K562 (cell line): ENCODE results near the gene IGF2BP1. TPM values are rescaled to one million over a fixed set of nuclear protein-coding genes. Genes with fewer than 3 reads are reported as not detected.
A peak's percentile ranks its signal among the peaks of the same experiment; 100 is the strongest.

Experiments used
- ATAC-seq: fragments of 200-7000 bp; cut with Tn5 transposase; 3 replicates; pipeline ENCODE4 v1.9.1; 2020; ENCODE audit warnings: moderate library complexity
- BruUV-seq: library from RNA; stranded (reverse); fragments of 400-500 nt; replicated peaks from 2 replicates; lab custom pipeline; 2021; lab: Mats Ljungman, UMichigan
- CTCF ChIA-PET: fragments of 300-600 bp; formaldehyde crosslinking; extraction: SDS; loops from one replicate; lab custom pipeline; 2021; ENCODE audit warnings: low intra/inter-chr PET ratio; lab: Yijun Ruan, JAX
- POLR2A ChIA-PET: fragments of 300-600, 350-650 bp; sonication (Branson Sonifier 250); formaldehyde crosslinking; extraction: SDS; loops from one replicate; lab custom pipeline; 2021; ENCODE audit warnings: antibody characterized with exemption, inconsistent platforms; lab: Yijun Ruan, JAX
- DNase-seq, 4 experiments: peaks; one replicate each; pipeline versions ENCODE4 v3.0.0 to v3.0.0-alpha.2; 2011 to 2018; ENCODE audit warnings: low spot score in 3 of 4, mixed read lengths in 3 of 4; ENCODE audit errors: extremely low read depth in 1 of 4
- FAIRE-seq: peaks from 2 replicates; lab custom pipeline; 2011; peaks lifted over from hg19 to GRCh38; lab: Jason Lieb, UNC
- H2AFZ ChIP-seq: 2 replicates; pipeline ENCODE4 v1.6.0; 2011; ENCODE audit warnings: low read depth, low read length, control low read depth, inconsistent platforms
- H3K27ac ChIP-seq: fragments of 200-600 bp; 3 replicates; pipeline ENCODE4 v1.8.0; 2011; ENCODE audit warnings: low read depth, mild to moderate bottlenecking, control low read depth, inconsistent platforms, low read length, moderate library complexity, mixed read lengths; ENCODE audit errors: extremely low read depth
- H3K27me3 ChIP-seq, 2 experiments: fragments of 300-600 bp in 1 of 2; 2 replicates in 1 of 2; 3 replicates in 1 of 2; pipeline versions ENCODE4 v1.6.0 to v1.8.0; 2011; ENCODE audit warnings: inconsistent platforms in 2 of 2, low read length in 2 of 2, mild to moderate bottlenecking in 1 of 2, mixed read lengths in 1 of 2, moderate library complexity in 1 of 2; ENCODE audit not compliant: control insufficient read depth in 2 of 2, insufficient read depth in 2 of 2
- H3K36me3 ChIP-seq: fragments of 300-600 bp; 3 replicates; pipeline ENCODE4 v1.8.0; 2011; ENCODE audit warnings: mild to moderate bottlenecking, low read length, inconsistent platforms; ENCODE audit not compliant: control insufficient read depth, insufficient read depth
- H3K4me1 ChIP-seq, 2 experiments: fragments of 200-600 bp in 1 of 2; replicated peaks in 1 of 2; 2 replicates in 1 of 2; 3 replicates in 1 of 2; pipeline versions ENCODE4 v1.5.1 to v1.8.0; 2011; ENCODE audit warnings: inconsistent platforms in 2 of 2, low read length in 2 of 2, mild to moderate bottlenecking in 1 of 2, mixed read lengths in 1 of 2, moderate library complexity in 1 of 2; ENCODE audit not compliant: control insufficient read depth in 2 of 2, insufficient read depth in 2 of 2
- H3K4me2 ChIP-seq: 2 replicates; pipeline ENCODE4 v1.6.1; 2011; ENCODE audit warnings: low read length, control low read depth, inconsistent platforms, mixed read lengths; ENCODE audit not compliant: insufficient read depth
- H3K4me3 ChIP-seq: fragments of 200-600 bp; sonication (generic), shearing (Covaris generic); 2 replicates; pipeline ENCODE4 v1.5.1; 2016; ENCODE audit warnings: control low read depth, inconsistent platforms
- H3K79me2 ChIP-seq: fragments of 200-600 bp; 3 replicates; pipeline ENCODE4 v1.8.0; 2011; ENCODE audit warnings: low read length, inconsistent platforms; ENCODE audit not compliant: control insufficient read depth, insufficient read depth
- H3K9ac ChIP-seq, 2 experiments: 2 replicates each; pipeline versions ENCODE4 v1.6.0 to v1.6.1; 2011; ENCODE audit warnings: low read depth in 2 of 2, low read length in 2 of 2, control low read depth in 1 of 2, inconsistent platforms in 1 of 2, mild to moderate bottlenecking in 1 of 2, mixed read lengths in 1 of 2; ENCODE audit not compliant: insufficient read depth in 1 of 2
- H3K9me1 ChIP-seq: one replicate; pipeline ENCODE4 v1.6.0; 2011; ENCODE audit warnings: inconsistent platforms, mild to moderate bottlenecking, low read length, moderate library complexity; ENCODE audit not compliant: control insufficient read depth, insufficient read depth
- H3K9me3 ChIP-seq: replicated peaks from 2 replicates; pipeline ENCODE4 v1.5.1; 2011; ENCODE audit warnings: low read depth, low read length, inconsistent platforms; ENCODE audit not compliant: control insufficient read depth, insufficient read depth
- H4K20me1 ChIP-seq: replicated peaks from 2 replicates; pipeline ENCODE4 v1.6.1; 2011; ENCODE audit warnings: low read length, inconsistent platforms, mixed read lengths; ENCODE audit not compliant: control insufficient read depth, insufficient read depth
- ARID1B ChIP-seq: fragments of 450-650 bp; IDR thresholded peaks from 2 replicates; pipeline ENCODE4 v1.6.1; 2016; ENCODE audit warnings: antibody characterized with exemption, mild to moderate bottlenecking, inconsistent platforms
- C11orf30 ChIP-seq: fragments of 450-650 bp; IDR thresholded peaks from 2 replicates; pipeline ENCODE4 v1.6.1; 2016; ENCODE audit warnings: low read depth, mild to moderate bottlenecking
- DPF2 ChIP-seq: fragments of 450-650 bp; IDR thresholded peaks from 2 replicates; pipeline ENCODE4 v1.6.1; 2016
- ELF1 ChIP-seq: fragments of 200-800 bp; sonication (Bioruptor generic); IDR thresholded peaks from 2 replicates; pipeline ENCODE4 v1.6.1; 2016; ENCODE audit warnings: missing genetic modification characterization, missing compliant biosample characterization
- EZH2 ChIP-seq: IDR thresholded peaks from 2 replicates; pipeline ENCODE4 v1.6.1; 2012; ENCODE audit warnings: low read depth, mild to moderate bottlenecking, inconsistent platforms, low read length, borderline replicate concordance
- GATAD2A ChIP-seq: fragments of 450-650 bp; IDR thresholded peaks from 2 replicates; pipeline ENCODE4 v1.6.1; 2017
- HDAC2 ChIP-seq: fragments of 450-650 bp; IDR thresholded peaks from 2 replicates; pipeline ENCODE4 v1.6.1; 2016; ENCODE audit warnings: mild to moderate bottlenecking
- HNRNPL ChIP-seq: fragments of 200-400 bp; formaldehyde crosslinking; IDR thresholded peaks from 2 replicates; pipeline ENCODE4 v1.6.1; 2017; ENCODE audit warnings: low read depth, mild to moderate bottlenecking, low read length
- KAT8 ChIP-seq: fragments of 450-650 bp; IDR thresholded peaks from 2 replicates; pipeline ENCODE4 v1.6.1; 2016; ENCODE audit warnings: low read depth, mild to moderate bottlenecking
- KDM1A ChIP-seq, 2 experiments: fragments of 450-650 bp; IDR thresholded peaks; 2 replicates each; pipeline ENCODE4 v1.6.1; 2016; ENCODE audit warnings: mild to moderate bottlenecking in 2 of 2
- KLF1 ChIP-seq: fragments of 450-650 bp; IDR thresholded peaks from 2 replicates; pipeline ENCODE4 v1.6.1; 2016; ENCODE audit warnings: missing genetic modification characterization, missing compliant biosample characterization
- L3MBTL2 ChIP-seq: fragments of 450-650 bp; IDR thresholded peaks from 2 replicates; pipeline ENCODE4 v1.6.1; 2016; ENCODE audit warnings: mild to moderate bottlenecking, moderate library complexity
- MCM5 ChIP-seq: fragments of 450-650 bp; IDR thresholded peaks from 2 replicates; pipeline ENCODE4 v1.6.1; 2016; ENCODE audit warnings: low read depth
- NCOA2 ChIP-seq, 2 experiments: fragments of 450-650 bp; IDR thresholded peaks; 2 replicates each; pipeline ENCODE4 v1.6.1; 2018; ENCODE audit warnings: mild to moderate bottlenecking in 2 of 2, moderate library complexity in 1 of 2; ENCODE audit not compliant: partially characterized antibody in 2 of 2
- POLR2B ChIP-seq: fragments of 450-650 bp; IDR thresholded peaks from 2 replicates; pipeline ENCODE4 v1.6.1; 2018; ENCODE audit warnings: low read depth; ENCODE audit not compliant: partially characterized antibody
- POLR2G ChIP-seq: fragments of 200-400 bp; formaldehyde crosslinking; IDR thresholded peaks from 2 replicates; pipeline ENCODE4 v1.6.1; 2017; ENCODE audit warnings: low read depth, mild to moderate bottlenecking, antibody characterized with exemption, low read length, moderate library complexity
- RBBP5 ChIP-seq: fragments of 200-600 bp; sonication (generic); IDR thresholded peaks from 2 replicates; pipeline ENCODE4 v1.6.1; 2012; ENCODE audit warnings: borderline replicate concordance, mild to moderate bottlenecking, low read length, control low read depth, inconsistent platforms; ENCODE audit not compliant: insufficient read depth, poor library complexity, severe bottlenecking
- SMARCE1 ChIP-seq: fragments of 450-650 bp; IDR thresholded peaks from 2 replicates; pipeline ENCODE4 v1.7.1; 2016; ENCODE audit warnings: mild to moderate bottlenecking
- SNAPC5 ChIP-seq: fragments of 250-450 bp; sonication (Bioruptor Pico); IDR thresholded peaks from 2 replicates; pipeline ENCODE4 v1.8.0; 2021; ENCODE audit warnings: moderate library complexity, mild to moderate bottlenecking, inconsistent platforms
- SOX6 ChIP-seq: fragments of 450-650 bp; IDR thresholded peaks from 2 replicates; pipeline ENCODE4 v1.6.1; 2014; ENCODE audit warnings: mild to moderate bottlenecking
- ZFP1 ChIP-seq: fragments of 450-650 bp; formaldehyde crosslinking; IDR thresholded peaks from 2 replicates; pipeline ENCODE4 v1.4.0; 2020; ENCODE audit warnings: mild to moderate bottlenecking, mixed read lengths
- ZNF121 ChIP-seq: sonication (generic); formaldehyde crosslinking; conservative IDR thresholded peaks from 2 replicates; pipeline ENCODE4 v1.8.0; 2022; ENCODE audit warnings: missing genetic modification reagents
- ZNF134 ChIP-seq: fragments of 250-450 bp; sonication (Bioruptor Pico); conservative IDR thresholded peaks from 2 replicates; pipeline ENCODE4 v1.4.0; 2020
- ZNF143 ChIP-seq: sonication (generic); formaldehyde crosslinking; IDR thresholded peaks from 2 replicates; pipeline ENCODE4 v1.9.0; 2022; ENCODE audit warnings: mild to moderate bottlenecking, missing genetic modification reagents
- ZNF512 ChIP-seq: IDR thresholded peaks from 2 replicates; pipeline ENCODE4 v1.6.1; 2016; ENCODE audit warnings: missing genetic modification characterization, missing compliant biosample characterization
- in situ Hi-C: fragments of 300-500 bp; cut with MboI; formaldehyde crosslinking; loops from 4 replicates; pipeline ENCODE4 v1.15.0; 2018; ENCODE audit warnings: inconsistent platforms, mixed read lengths
- intact Hi-C: fragments of 100-400 bp; cut with micrococcal nuclease; formaldehyde crosslinking; loops from 2 replicates; pipeline ENCODE4 v1.14.2; 2022
- polyA plus RNA-seq, 8 experiments: library from polyadenylated mRNA; depleted of rRNA in 4 of 8; stranded (reverse) in 5 of 8; unstranded in 3 of 8; fragments of >200 nt; fragmentation: Nextera tagmentation in 2 of 8; fragmentation: Illumina TruSeq in 1 of 8; extraction: Ambion mirVana in 2 of 8; extraction: Trizol in 1 of 8; gene quantifications; 2 replicates each; pipeline versions ENCODE4 v1.2.1 to v1.2.3, GENCODE V29; 2011 to 2014; ENCODE audit warnings: inconsistent platforms in 1 of 8, missing spikeins in 1 of 8
- total RNA-seq, 7 experiments: library from RNA; depleted of rRNA in 6 of 7; stranded (reverse); fragments of >200 nt in 6 of 7; fragmentation: Illumina TruSeq in 2 of 7; extraction: Trizol in 2 of 7; gene quantifications; 2 replicates each; pipeline versions ENCODE4 v1.2.1 to v1.2.3, GENCODE V29; 2011 to 2021; ENCODE audit warnings: low replicate concordance in 1 of 7

IGF2BP1 gene
- total and polyA plus RNA-seq, 9 of the 15 experiments (the other 6 are each of a cell fraction or from before 2014, with no cell fraction given): 13.0 to 318 (median 53.6) TPM

- peak; percentile 77 for TF ChIP-seq ZNF512 (tag)
- peak in 1 of 2 experiments; percentile 42 for TF ChIP-seq NCOA2 (IDR thresholded peaks at IDR 0.05; ENCODE audit: partially characterized antibody in 2 of 2)
Measured at GRCh38 chr17:48993305-48993704, 3.9 kb upstream of the IGF2BP1 start (continued).

GRCh38 chr17:48993951-48994350 is 3.2 kb upstream of the IGF2BP1 start:
- no peak for FAIRE-seq
- TF ChIP-seq MCM5: no peak
- TF ChIP-seq ZNF121 (CRISPR knock-in tag): no peak
- no peak for TF ChIP-seq HNRNPL
- TF ChIP-seq ELF1 (tag): no peak
- no peak for TF ChIP-seq ZNF143 (CRISPR knock-in tag)
- TF ChIP-seq L3MBTL2: no peak
- TF ChIP-seq SOX6: 0 out of 2 replicates have a peak, but pooled peaks have one; percentile 14
- TF ChIP-seq SNAPC5 (CRISPR knock-in tag): no peak
- TF ChIP-seq SMARCE1: 0 out of 2 replicates have a peak, but pooled peaks have one; percentile 14
- TF ChIP-seq NCOA2 (IDR thresholded peaks at IDR 0.05; ENCODE audit: partially characterized antibody in 2 of 2): no peak
- TF ChIP-seq ZFP1 (CRISPR knock-in tag): no peak
- no peak for TF ChIP-seq GATAD2A
- TF ChIP-seq ZNF134: no peak
- TF ChIP-seq RBBP5: no peak
- TF ChIP-seq C11orf30: 0 out of 2 replicates have a peak, but pooled peaks have one; percentile 6
- no peak for TF ChIP-seq POLR2G
- TF ChIP-seq POLR2B: no peak
- no peak for TF ChIP-seq KLF1 (tag)
- no peak for TF ChIP-seq KAT8
- TF ChIP-seq EZH2: no peak
- TF ChIP-seq HDAC2: no peak
- TF ChIP-seq ARID1B: peak; percentile 28; the same call in 1 of the 2 replicates
- peak; percentile 21 to 34; a peak in 2 of 4 replicates for TF ChIP-seq KDM1A (IDR thresholded peaks at IDR 0.05)
- peak; percentile 41 for TF ChIP-seq DPF2

More at GRCh38 chr17:48993951-48994350, 3.2 kb upstream of the IGF2BP1 start:
- Histone ChIP-seq H3K27me3 (no peaks in the 10 kb centered on the region), H4K20me1 (no peaks in the 10 kb centered on the region), H2AFZ (no peak overlapping the region), H3K27ac (peak overlapping the region; percentile 97; the same call in 2 of the 3 replicates), H3K79me2 (peaks cover 55% of the 10 kb centered on the region), H3K9ac (peak overlapping the region in 1 of 2 experiments; percentile 97; a peak in 1 of 4 replicates), H3K4me3 (no peak overlapping the region), H3K9me1 (no peaks in the 10 kb centered on the region), H3K36me3 (peaks cover 3% of the 10 kb centered on the region; the same call in 1 of the 3 replicates), H3K9me3 (no peaks in the 10 kb centered on the region), H3K4me2 (peak overlapping the region; percentile 47), H3K4me1 (peaks cover 9 to 12% of the 10 kb centered on the region in 2 experiments; a peak in 3 of 5 replicates)
- DNase-seq (peak in 1 of 4 experiments; percentile 43), ATAC-seq (no peak)
- in situ Hi-C loops (no loop called here), intact Hi-C loops (loop anchor here (2.0 kb wide), 1 partner anchor 21 kb away; no protein-coding TSS in a partner anchor)
- BruUV-seq: no TSS peak
- ChIA-PET POLR2A (interaction anchor here (0.7 to 3.5 kb wide), 3 partner anchors 12 to 16 kb away, joined by 3 to 14 read pairs (median 4); no protein-coding TSS in a partner anchor), CTCF (no interaction called here)
